Measurements from ENCODE around the gene FDPS. TPM values are rescaled to one million over a fixed set of nuclear protein-coding genes. Genes with fewer than 3 reads are reported as not detected.

FDPS gene
- total RNA-seq, 1 donor from 2014 or later = 232 TPM

DNA sequence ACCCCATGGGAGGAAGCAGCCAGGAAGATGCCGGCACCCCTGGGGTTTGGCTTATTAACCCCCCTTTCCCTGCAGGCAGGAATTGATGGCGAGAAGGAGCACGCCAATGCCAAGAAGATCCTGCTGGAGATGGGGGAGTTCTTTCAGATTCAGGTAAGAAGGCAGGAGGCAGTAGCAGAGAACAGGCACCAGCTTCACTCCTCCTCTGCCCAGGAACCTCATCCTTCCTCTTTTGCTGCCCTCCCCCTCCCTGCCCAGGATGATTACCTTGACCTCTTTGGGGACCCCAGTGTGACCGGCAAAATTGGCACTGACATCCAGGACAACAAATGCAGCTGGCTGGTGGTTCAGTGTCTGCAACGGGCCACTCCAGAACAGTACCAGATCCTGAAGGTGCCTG is 10.9 kb downstream of the FDPS start:
- no peak for DNase-seq (ENCODE audit: low spot score, unreplicated experiment)
- Mint-ChIP-seq H3K9me3 (ENCODE audit: low read depth) (no peaks in the 10 kb centered on the region), H3K4me3 (ENCODE audit: low read depth) (no peak overlapping the region), H3K27ac (no peak overlapping the region), H3K4me1 (ENCODE audit: low read depth) (peaks cover 22% of the 10 kb centered on the region), H3K36me3 (ENCODE audit: insufficient read depth) (peaks cover 8% of the 10 kb centered on the region), H3K27me3 (no peaks in the 10 kb centered on the region)
- TF ChIP-seq, protein P1, sequence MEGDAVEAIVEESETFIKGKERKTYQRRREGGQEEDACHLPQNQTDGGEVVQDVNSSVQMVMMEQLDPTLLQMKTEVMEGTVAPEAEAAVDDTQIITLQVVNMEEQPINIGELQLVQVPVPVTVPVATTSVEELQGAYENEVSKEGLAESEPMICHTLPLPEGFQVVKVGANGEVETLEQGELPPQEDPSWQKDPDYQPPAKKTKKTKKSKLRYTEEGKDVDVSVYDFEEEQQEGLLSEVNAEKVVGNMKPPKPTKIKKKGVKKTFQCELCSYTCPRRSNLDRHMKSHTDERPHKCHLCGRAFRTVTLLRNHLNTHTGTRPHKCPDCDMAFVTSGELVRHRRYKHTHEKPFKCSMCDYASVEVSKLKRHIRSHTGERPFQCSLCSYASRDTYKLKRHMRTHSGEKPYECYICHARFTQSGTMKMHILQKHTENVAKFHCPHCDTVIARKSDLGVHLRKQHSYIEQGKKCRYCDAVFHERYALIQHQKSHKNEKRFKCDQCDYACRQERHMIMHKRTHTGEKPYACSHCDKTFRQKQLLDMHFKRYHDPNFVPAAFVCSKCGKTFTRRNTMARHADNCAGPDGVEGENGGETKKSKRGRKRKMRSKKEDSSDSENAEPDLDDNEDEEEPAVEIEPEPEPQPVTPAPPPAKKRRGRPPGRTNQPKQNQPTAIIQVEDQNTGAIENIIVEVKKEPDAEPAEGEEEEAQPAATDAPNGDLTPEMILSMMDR (IDR thresholded peaks at IDR 0.05; ENCODE audit: unreplicated experiment) = no peak

DNA sequence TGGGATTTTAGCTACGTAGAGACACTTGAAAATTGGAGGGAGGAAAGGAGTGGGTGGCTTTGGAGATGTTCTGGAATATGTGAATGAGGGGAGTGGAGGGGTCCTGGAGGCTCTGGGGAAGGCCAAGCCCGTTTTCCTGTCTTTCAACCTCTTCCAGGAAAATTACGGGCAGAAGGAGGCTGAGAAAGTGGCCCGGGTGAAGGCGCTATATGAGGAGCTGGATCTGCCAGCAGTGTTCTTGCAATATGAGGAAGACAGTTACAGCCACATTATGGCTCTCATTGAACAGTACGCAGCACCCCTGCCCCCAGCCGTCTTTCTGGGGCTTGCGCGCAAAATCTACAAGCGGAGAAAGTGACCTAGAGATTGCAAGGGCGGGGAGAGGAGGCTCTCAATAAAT is 11.6 kb downstream of the FDPS start:
- Mint-ChIP-seq H3K4me1 (ENCODE audit: low read depth) (peaks cover 22% of the 10 kb centered on the region), H3K4me3 (ENCODE audit: low read depth) (peak overlapping the region; percentile 70), H3K36me3 (ENCODE audit: insufficient read depth) (peaks cover 8% of the 10 kb centered on the region), H3K27me3 (no peaks in the 10 kb centered on the region), H3K9me3 (ENCODE audit: low read depth) (no peaks in the 10 kb centered on the region), H3K27ac (no peak overlapping the region)
- DNase-seq (ENCODE audit: low spot score, unreplicated experiment) = no peak
- TF ChIP-seq, protein P1 (IDR thresholded peaks at IDR 0.05; ENCODE audit: unreplicated experiment) = no peak

DNA sequence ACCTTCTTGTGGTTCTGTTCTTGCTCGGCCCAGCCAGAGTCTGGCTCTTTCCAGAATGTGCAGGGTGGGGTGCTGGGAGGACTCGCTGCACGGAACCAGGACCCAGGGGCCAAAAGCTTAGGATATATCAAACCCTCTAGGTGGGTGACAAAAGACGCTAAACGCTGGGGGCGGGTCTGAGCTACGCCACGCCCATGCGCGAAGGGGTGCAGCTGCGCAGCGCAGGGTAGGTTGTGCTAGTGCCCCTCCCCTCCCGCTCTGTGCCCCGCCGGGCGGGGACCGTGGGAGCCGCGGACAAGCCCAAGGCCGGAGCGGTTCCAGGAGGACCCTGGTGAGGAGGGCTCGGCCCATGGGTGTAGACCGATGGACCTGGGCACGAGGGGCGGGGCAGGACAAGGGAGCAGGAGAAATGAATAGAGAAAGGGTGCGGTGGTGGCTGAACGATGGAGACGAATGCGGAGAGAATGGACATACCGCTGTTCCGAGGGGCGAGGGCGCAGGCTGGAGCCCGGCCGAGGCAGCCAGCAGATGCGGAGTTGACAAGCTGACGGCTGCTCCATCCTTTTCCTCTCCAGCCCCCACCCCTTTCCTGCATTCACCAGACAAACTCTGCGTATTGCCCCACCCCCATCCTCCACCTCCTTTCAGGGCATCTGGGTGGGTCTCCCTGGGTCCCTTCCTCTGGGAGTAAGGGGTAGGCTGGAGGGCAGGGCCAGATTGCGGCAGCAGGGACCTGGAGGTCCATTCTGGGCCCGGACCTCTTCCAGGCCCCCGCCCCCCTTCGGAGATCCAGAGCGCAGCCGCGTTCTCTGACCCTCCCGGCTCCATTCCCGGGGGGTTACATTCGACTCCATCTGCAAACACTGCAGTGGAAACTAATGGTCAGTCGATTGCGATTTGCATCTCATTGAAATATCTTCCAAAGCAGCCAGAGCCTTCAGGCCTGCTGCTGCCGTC is 12.3 kb downstream of the FDPS start, which contains the start of gene RUSC1:
RUSC1 (plus strand) TSS at position 234 of the 957 bp plus-strand sequence. CDS start 880 bp downstream, outside the sequence.
- peaks cover 26% of the 10 kb centered on the region for H3K4me1 Mint-ChIP-seq (ENCODE audit: low read depth)
- peak; percentile 35 for DNase-seq (ENCODE audit: low spot score, unreplicated experiment)
- TF ChIP-seq, protein P1 (IDR thresholded peaks at IDR 0.05; ENCODE audit: unreplicated experiment) = no peak

DNA sequence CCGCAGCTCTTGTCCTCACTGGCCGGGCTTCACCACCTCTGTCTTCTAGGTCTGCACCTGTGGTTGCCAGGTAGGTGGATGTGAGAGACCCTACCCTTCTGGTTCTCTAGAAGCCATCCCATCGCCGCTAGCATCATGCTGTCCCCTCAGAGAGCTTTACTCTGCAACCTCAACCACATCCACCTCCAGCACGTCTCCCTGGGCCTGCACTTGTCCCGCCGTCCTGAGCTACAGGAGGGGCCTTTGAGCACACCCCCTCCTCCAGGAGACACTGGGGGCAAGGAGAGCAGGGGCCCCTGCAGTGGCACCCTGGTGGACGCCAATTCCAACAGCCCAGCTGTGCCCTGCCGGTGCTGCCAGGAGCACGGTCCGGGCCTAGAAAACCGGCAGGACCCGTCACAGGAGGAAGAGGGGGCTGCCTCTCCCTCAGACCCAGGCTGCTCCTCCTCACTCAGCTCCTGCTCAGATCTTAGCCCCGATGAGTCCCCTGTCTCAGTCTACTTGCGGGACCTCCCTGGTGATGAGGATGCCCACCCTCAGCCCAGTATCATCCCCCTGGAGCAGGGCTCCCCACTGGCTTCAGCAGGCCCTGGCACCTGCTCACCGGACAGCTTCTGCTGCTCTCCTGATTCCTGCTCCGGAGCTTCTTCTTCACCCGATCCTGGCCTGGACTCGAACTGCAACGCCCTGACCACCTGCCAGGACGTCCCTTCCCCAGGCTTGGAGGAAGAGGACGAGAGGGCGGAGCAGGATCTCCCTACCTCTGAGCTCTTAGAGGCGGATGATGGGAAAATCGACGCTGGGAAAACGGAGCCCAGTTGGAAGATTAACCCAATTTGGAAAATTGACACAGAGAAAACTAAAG is 13.2 kb downstream of the FDPS start:
- Mint-ChIP-seq H3K4me1 (ENCODE audit: low read depth) (peaks cover 27% of the 10 kb centered on the region), H3K27ac (peak overlapping the region; percentile 79), H3K36me3 (ENCODE audit: insufficient read depth) (peaks cover 7% of the 10 kb centered on the region), H3K27me3 (no peaks in the 10 kb centered on the region), H3K4me3 (ENCODE audit: low read depth) (peak overlapping the region; percentile 70), H3K9me3 (ENCODE audit: low read depth) (no peaks in the 10 kb centered on the region)
- no peak for DNase-seq (ENCODE audit: low spot score, unreplicated experiment)
- TF ChIP-seq, protein P1 (IDR thresholded peaks at IDR 0.05; ENCODE audit: unreplicated experiment) = no peak

More for the DNA sequence above, 12.3 kb downstream of the FDPS start, which contains the start of gene RUSC1:
- peak within 1 kb of the TSS; percentile 70 for H3K4me3 Mint-ChIP-seq (ENCODE audit: low read depth)
- no peaks in the 10 kb centered on the region for H3K9me3 Mint-ChIP-seq (ENCODE audit: low read depth)
- peaks cover 8% of the 10 kb centered on the region for H3K36me3 Mint-ChIP-seq (ENCODE audit: insufficient read depth)
- H3K27me3 Mint-ChIP-seq = no peaks in the 10 kb centered on the region
- peak within 1 kb of the TSS; percentile 20 for H3K27ac Mint-ChIP-seq

DNA sequence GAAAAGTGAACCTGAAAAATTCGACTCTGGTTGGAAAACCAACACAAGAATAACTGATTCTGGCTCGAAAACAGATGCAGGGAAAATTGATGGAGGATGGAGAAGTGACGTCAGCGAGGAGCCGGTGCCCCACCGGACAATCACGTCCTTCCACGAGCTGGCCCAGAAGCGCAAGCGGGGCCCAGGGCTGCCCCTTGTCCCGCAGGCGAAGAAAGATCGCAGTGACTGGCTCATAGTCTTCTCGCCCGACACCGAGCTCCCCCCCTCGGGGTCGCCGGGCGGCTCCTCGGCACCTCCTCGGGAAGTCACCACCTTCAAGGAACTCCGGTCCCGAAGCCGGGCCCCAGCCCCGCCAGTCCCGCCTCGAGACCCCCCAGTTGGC is 13.9 kb downstream of the FDPS start:
- no peaks in the 10 kb centered on the region for H3K9me3 Mint-ChIP-seq (ENCODE audit: low read depth)

More for the DNA sequence above, 13.9 kb downstream of the FDPS start:
- peak overlapping the region; percentile 70 for H3K4me3 Mint-ChIP-seq (ENCODE audit: low read depth)
- peak overlapping the region; percentile 79 for H3K27ac Mint-ChIP-seq
- TF ChIP-seq, protein P1 (IDR thresholded peaks at IDR 0.05; ENCODE audit: unreplicated experiment) = no peak
- peaks cover 27% of the 10 kb centered on the region for H3K4me1 Mint-ChIP-seq (ENCODE audit: low read depth)
- DNase-seq (ENCODE audit: low spot score, unreplicated experiment) = no peak
- H3K27me3 Mint-ChIP-seq = no peaks in the 10 kb centered on the region
- peaks cover 7% of the 10 kb centered on the region for H3K36me3 Mint-ChIP-seq (ENCODE audit: insufficient read depth)
